ENCODE measurements around the gene SIPA1L3. TPM values are rescaled to one million over a fixed set of nuclear protein-coding genes. Genes with fewer than 3 reads are reported as not detected.

Gene SIPA1L3
- total and polyA plus RNA-seq, 10 of the 15 experiments (the other 5 are each of a cell fraction or from before 2014, with no cell fraction given): 0.24 to 66.2 (median 19.1) TPM

DNA sequence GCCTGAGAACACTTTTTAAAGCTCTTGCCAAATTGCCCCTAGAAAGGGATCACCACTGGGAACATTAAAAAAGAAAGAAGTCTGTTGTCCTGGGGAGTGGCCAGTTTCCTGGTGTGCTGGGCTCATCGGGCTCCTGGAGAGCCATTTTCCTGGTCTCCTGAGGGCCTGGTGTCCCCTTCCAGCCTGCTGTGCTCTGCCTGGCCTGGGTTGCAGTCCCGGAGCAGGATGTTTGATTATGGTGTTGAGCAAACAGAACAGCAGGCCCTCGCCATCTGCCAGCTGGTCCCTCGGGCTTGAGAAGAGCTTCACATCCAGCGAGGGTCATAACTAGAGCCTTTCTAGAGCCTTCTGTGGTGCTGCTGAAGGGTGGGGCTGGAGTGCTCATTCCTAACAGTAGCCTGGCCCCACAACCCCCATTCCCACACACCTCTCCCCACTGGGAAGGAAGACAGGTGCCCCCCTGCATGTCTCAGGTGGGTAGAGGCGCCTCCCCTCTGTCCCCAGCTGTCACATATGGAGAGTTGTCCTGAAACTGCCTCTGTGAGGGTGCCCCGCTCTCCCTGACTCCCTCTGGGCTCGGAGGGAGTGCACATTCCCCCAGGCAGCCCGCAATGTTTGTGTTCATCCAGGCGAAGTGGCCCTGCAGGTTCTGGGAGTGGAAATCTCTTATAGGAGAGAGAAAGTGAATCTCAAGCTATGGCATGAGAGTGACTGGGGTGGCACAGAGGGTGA lies 151.1 kb downstream of the SIPA1L3 start:
- ChIA-PET CTCF (interaction anchor here (0.6 to 2.3 kb wide), 6 partner anchors 8 to 188 kb away, joined by 3 to 14 read pairs (median 3); no protein-coding TSS in a partner anchor), RAD21 (ENCODE audit: unreplicated experiment) (interaction anchor here (0.7 to 3.4 kb wide), 6 partner anchors 9 to 155 kb away, joined by 3 to 16 read pairs (median 6); partner anchors contain the start of genes SIPA1L3 and WDR87), POLR2A (interaction anchor here (0.6 to 2.1 kb wide), 4 partner anchors 9 to 1923 kb away, joined by 3 to 15 read pairs (median 5); no protein-coding TSS in a partner anchor), SMC1A (ENCODE audit: uncharacterized antibody, unreplicated experiment) (interaction anchor here (0.6 to 3.9 kb wide), 9 partner anchors 9 to 595 kb away, joined by 3 to 18 read pairs (median 4); partner anchors contain the start of genes SIPA1L3 and WDR87)
- DNase-seq (ENCODE audit: low read depth, low spot score): no peak
- peak overlapping the region; percentile 64 for H3K27ac ChIP-seq (ENCODE audit: control insufficient read depth, insufficient read depth)
- BruUV-seq (replicated peaks): no TSS peak
- H3K79me2 ChIP-seq (ENCODE audit: control insufficient read depth, insufficient read depth, low read length): peaks cover 15% of the 10 kb centered on the region
- H3K4me3 ChIP-seq: no peak overlapping the region
- no peaks in the 10 kb centered on the region for H3K27me3 ChIP-seq (replicated peaks in 1 of 2; ENCODE audit: control insufficient read depth in 2 of 2, insufficient read depth in 2 of 2, low read length in 1 of 2)
- in situ Hi-C loops (cut with MboI): no loop called here
- ATAC-seq: no peak
- H2AFZ ChIP-seq (ENCODE audit: control insufficient read depth, low read depth, low read length): no peak overlapping the region
- TF ChIP-seq MTA3 (IDR thresholded peaks at IDR 0.05; ENCODE audit: borderline replicate concordance, low read length): no peak
- no peak for TF ChIP-seq RBBP5 (conservative IDR thresholded peaks at IDR 0.05)
- TF ChIP-seq CBX5 (IDR thresholded peaks at IDR 0.05; ENCODE audit: low read depth): no peak
- no peak for TF ChIP-seq USF2 (IDR thresholded peaks at IDR 0.05; ENCODE audit: borderline replicate concordance, low read depth, low read length)
- TF ChIP-seq E2F4 (IDR thresholded peaks at IDR 0.05; ENCODE audit: low read depth, low read length): no peak
- intact Hi-C loops (cut with micrococcal nuclease; ENCODE audit: unreplicated experiment): no loop called here
- peaks cover 5 to 12% of the 10 kb centered on the region in 2 experiments; a peak in 3 of 4 replicates for H3K36me3 ChIP-seq (ENCODE audit: control insufficient read depth in 2 of 2, insufficient read depth in 2 of 2, low read length in 1 of 2)
- no peak for FAIRE-seq
- no peak overlapping the region; the same call in 1 of the 2 replicates for H3K9ac ChIP-seq (ENCODE audit: control insufficient read depth, insufficient read depth, low read length)
- peaks cover 29% of the 10 kb centered on the region for H3K4me1 ChIP-seq (ENCODE audit: control insufficient read depth, insufficient read depth, low read length)
- no peak overlapping the region for H3K4me2 ChIP-seq (ENCODE audit: control insufficient read depth, insufficient read depth)
- 94% methylated on average over 10 of the region's 10 CpGs for WGBS (ENCODE audit: insufficient coverage, insufficient replicate concordance, low lambda C conversion rate, missing lambda C conversion rate)
- H3K9me3 ChIP-seq (replicated peaks; ENCODE audit: control insufficient read depth, insufficient read depth, low read length): no peaks in the 10 kb centered on the region
- H4K20me1 ChIP-seq (ENCODE audit: control insufficient read depth, insufficient read depth): no peaks in the 10 kb centered on the region

Measured in GM12878 (cell line).